DLD1 (cell line): ENCODE data around the gene TCP11.
"Not testable (repeated sequence)": the region's sequence is repeated elsewhere in the genome, so short reads cannot be mapped to it uniquely, and the experiment has no call there.

ENCODE experiments used
- in situ Hi-C: cut with HindIII; loops from 2 replicates; pipeline ENCODE4 v1.10.0; 2017; ENCODE audit warnings: low sequenced_read_pairs

TCP11 gene

GRCh38 chr6:35148167-35148741 is 7.1 kb upstream of the TCP11 start:
- in situ Hi-C loops: loop anchor here (5.0 kb wide), 1 partner anchor 54 kb away; no protein-coding TSS in a partner anchor

GRCh38 chr6:35147486-35147885 is 6.3 kb upstream of the TCP11 start:
- in situ Hi-C loops: loop anchor here (5.0 kb wide), 1 partner anchor 55 kb away; no protein-coding TSS in a partner anchor

GRCh38 chr6:35147026-35147425 is 5.9 kb upstream of the TCP11 start:
- in situ Hi-C loops: loop anchor here (5.0 kb wide), 1 partner anchor 55 kb away; no protein-coding TSS in a partner anchor

GRCh38 chr6:35146453-35146852 is 5.3 kb upstream of the TCP11 start:
- in situ Hi-C loops: loop anchor here (5.0 kb wide), 1 partner anchor 56 kb away; no protein-coding TSS in a partner anchor

GRCh38 chr6:35145757-35146156 is 4.6 kb upstream of the TCP11 start:
- in situ Hi-C loops: loop anchor here (5.0 kb wide), 1 partner anchor 57 kb away; no protein-coding TSS in a partner anchor

- in situ Hi-C loops: no loop called here
Observed at GRCh38 chr6:35142588-35143569, 1.7 kb upstream of the TCP11 start.

- in situ Hi-C loops: no loop called here
Observed at GRCh38 chr6:35140639-35141006, 516 bp downstream of the TCP11 start.

- in situ Hi-C loops: no loop called here
Observed at GRCh38 chr6:35139924-35140638, 1.1 kb downstream of the TCP11 start.

- in situ Hi-C loops: no loop called here
Observed at GRCh38 chr6:35139470-35139869, 1.7 kb downstream of the TCP11 start.

GRCh38 chr6:35138191-35138590 is 2.9 kb downstream of the TCP11 start:
- in situ Hi-C loops: not testable (repeated sequence)

GRCh38 chr6:35136185-35136584 is 5.0 kb downstream of the TCP11 start:
- in situ Hi-C loops: no loop called here

- in situ Hi-C loops: no loop called here
Observed at GRCh38 chr6:35128496-35128895, 12.6 kb downstream of the TCP11 start.

- in situ Hi-C loops: no loop called here
Observed at GRCh38 chr6:35128042-35128441, 13.1 kb downstream of the TCP11 start.

GRCh38 chr6:35124356-35124755 is 16.8 kb downstream of the TCP11 start:
- in situ Hi-C loops: no loop called here

GRCh38 chr6:35120746-35121145 is 20.4 kb downstream of the TCP11 start:
- in situ Hi-C loops: no loop called here

- in situ Hi-C loops: no loop called here
Observed at GRCh38 chr6:35108309-35108885, 32.7 kb downstream of the TCP11 start.

- in situ Hi-C loops: not testable (repeated sequence)
Observed at GRCh38 chr6:35107761-35108160, 33.4 kb downstream of the TCP11 start.

- in situ Hi-C loops: not testable (repeated sequence)
Observed at GRCh38 chr6:35107208-35107607, 33.9 kb downstream of the TCP11 start.

GRCh38 chr6:35106061-35106460 is 35.1 kb downstream of the TCP11 start:
- in situ Hi-C loops: not testable (repeated sequence)

GRCh38 chr6:35105078-35105477 is 36.1 kb downstream of the TCP11 start:
- in situ Hi-C loops: no loop called here

GRCh38 chr6:35099116-35099515 is 42.0 kb downstream of the TCP11 start:
- in situ Hi-C loops: no loop called here
